Measurements from ENCODE around the gene RANBP17. TPM values are rescaled to one million over a fixed set of nuclear protein-coding genes. Genes with fewer than 3 reads are reported as not detected.

Gene RANBP17
- total and polyA plus RNA-seq, 2 experiments from 2014 or later, result 43.8 to 53.1 TPM

DNA sequence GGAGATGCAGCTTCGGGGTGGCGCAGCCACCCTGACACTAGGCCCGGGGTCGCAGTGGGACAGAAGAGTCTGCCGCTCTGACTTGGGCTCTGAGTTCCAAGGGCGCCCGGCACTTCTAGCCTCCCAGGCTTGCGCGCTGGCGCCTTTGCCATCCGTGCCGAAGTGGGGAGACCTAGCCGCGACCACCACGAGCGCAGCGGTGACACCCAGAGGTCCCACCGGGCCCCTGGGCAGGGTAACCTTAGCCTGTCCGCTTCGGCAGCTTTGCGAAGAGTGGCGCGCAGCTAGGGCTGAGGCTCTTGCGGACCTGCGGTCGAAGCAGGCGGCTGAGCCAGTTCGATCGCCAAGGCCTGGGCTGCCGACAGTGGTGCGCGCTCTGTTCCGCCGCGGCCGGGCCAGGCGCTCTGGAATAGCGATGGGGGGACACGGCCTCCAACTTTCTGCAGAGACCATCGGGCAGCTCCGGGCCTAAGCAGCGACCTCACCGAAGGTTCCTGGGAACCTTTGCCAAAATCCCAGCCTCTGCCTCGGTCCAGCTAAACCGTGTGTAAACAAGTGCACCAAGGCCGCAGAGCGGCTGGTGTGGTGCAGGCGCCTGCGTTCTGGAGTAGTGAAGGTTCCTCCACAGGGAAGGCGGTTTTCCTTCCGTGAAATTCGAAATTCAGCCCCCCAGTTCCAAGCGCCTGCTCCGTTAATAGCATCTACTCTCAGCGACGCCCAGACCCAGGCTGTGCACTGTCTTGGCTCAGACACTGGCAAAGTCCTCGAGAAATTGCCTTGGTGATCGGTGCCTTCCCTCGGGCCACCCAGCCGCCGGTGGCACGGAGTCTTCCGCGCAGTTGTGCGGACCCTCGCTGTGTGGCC is 454.7 kb downstream of the RANBP17 start:
- Histone ChIP-seq H4K20me1 (replicated peaks; ENCODE audit: insufficient read depth) (peaks cover 14% of the 10 kb centered on the region), H3K4me1 (ENCODE audit: insufficient read depth) (peaks cover 52% of the 10 kb centered on the region), H3K4me2 (peak overlapping the region; percentile 66; the same call in 1 of the 2 replicates), H3F3A (replicated peaks; ENCODE audit: low read depth) (peaks cover 19% of the 10 kb centered on the region; the same call in 1 of the 2 replicates), H3K36me3 (ENCODE audit: insufficient read depth) (no peaks in the 10 kb centered on the region), H3K4me3 (peak overlapping the region; percentile 39), H3K27me3 (ENCODE audit: insufficient read depth) (peaks cover 100% of the 10 kb centered on the region), H2AFZ (peak overlapping the region; percentile 56; the same call in 1 of the 2 replicates), H3K79me2 (replicated peaks; ENCODE audit: insufficient read depth) (no peaks in the 10 kb centered on the region), H3K9me2 (ENCODE audit: insufficient read depth) (no peaks in the 10 kb centered on the region), H3K27ac (ENCODE audit: low read depth) (no peak overlapping the region)
- Mint-ChIP-seq H3K36me3 (ENCODE audit: low read depth) (no peaks in the 10 kb centered on the region; the same call in 2 of the 3 replicates), H3K9me3 (peaks cover 14% of the 10 kb centered on the region; the same call in 2 of the 3 replicates), H3K27me3 (ENCODE audit: insufficient read depth, low read depth, poor library complexity) (peaks cover 98% of the 10 kb centered on the region), H3K4me1 (peaks cover 42% of the 10 kb centered on the region), H3K27ac (no peak overlapping the region), H3K4me3 (peak overlapping the region; percentile 36; the same call in 2 of the 3 replicates)
- DNase-seq (ENCODE audit: low spot score) (peak; percentile 67), ATAC-seq (peak; percentile 24)
- no peak for TF ChIP-seq STAT1 (IDR thresholded peaks at IDR 0.05; ENCODE audit: unreplicated experiment)
- no peak for TF ChIP-seq POLR2AphosphoS5 (IDR thresholded peaks at IDR 0.05; ENCODE audit: low read depth)
- peak; percentile 91 for TF ChIP-seq EZH2phosphoT487 (IDR thresholded peaks at IDR 0.05; ENCODE audit: unreplicated experiment)
- TF ChIP-seq, protein P1, sequence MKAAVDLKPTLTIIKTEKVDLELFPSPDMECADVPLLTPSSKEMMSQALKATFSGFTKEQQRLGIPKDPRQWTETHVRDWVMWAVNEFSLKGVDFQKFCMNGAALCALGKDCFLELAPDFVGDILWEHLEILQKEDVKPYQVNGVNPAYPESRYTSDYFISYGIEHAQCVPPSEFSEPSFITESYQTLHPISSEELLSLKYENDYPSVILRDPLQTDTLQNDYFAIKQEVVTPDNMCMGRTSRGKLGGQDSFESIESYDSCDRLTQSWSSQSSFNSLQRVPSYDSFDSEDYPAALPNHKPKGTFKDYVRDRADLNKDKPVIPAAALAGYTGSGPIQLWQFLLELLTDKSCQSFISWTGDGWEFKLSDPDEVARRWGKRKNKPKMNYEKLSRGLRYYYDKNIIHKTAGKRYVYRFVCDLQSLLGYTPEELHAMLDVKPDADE (IDR thresholded peaks at IDR 0.05), result no peak
- no peak for TF ChIP-seq ZNF114 (CRISPR knock-in tag; IDR thresholded peaks at IDR 0.05)
- peak; percentile 79 for TF ChIP-seq EZH2 (IDR thresholded peaks at IDR 0.05; ENCODE audit: low read depth, unreplicated experiment)
- TF ChIP-seq NANOG (IDR thresholded peaks at IDR 0.05; ENCODE audit: borderline replicate concordance), result no peak
- no peak for TF ChIP-seq JUNB (IDR thresholded peaks at IDR 0.05; ENCODE audit: unreplicated experiment)
- no peak for TF ChIP-seq REST (IDR thresholded peaks at IDR 0.05; ENCODE audit: unreplicated experiment)
- TF ChIP-seq CREB1 (CRISPR knock-in tag; IDR thresholded peaks at IDR 0.05; ENCODE audit: low read depth), result no peak

All from GM23338 (cell line).